Trophoblast cell (in vitro differentiated cells and primary cell): ENCODE data around the gene ZBTB16.
A peak's percentile ranks its signal among the peaks of the same experiment; 100 is the strongest.

Source experiments
- DNase-seq, 2 donors: peaks; one replicate each; pipeline ENCODE4 v3.0.0-alpha.2; 2016
- H2AFZ ChIP-seq: 2 replicates; pipeline ENCODE4 v1.6.1; 2013; ENCODE audit warnings: low read length, moderate library complexity, mild to moderate bottlenecking; ENCODE audit not compliant: insufficient read depth, poor library complexity
- H2AK5ac ChIP-seq: 2 replicates; pipeline ENCODE4 v1.6.1; 2013; ENCODE audit warnings: mild to moderate bottlenecking, low read length
- H2BK120ac ChIP-seq: 2 replicates; pipeline ENCODE4 v1.6.1; 2013; ENCODE audit warnings: low read length, mild to moderate bottlenecking, moderate library complexity; ENCODE audit not compliant: insufficient read depth, poor library complexity
- H2BK12ac ChIP-seq: 2 replicates; pipeline ENCODE4 v1.6.1; 2013; ENCODE audit warnings: mild to moderate bottlenecking, low read length, moderate library complexity
- H2BK5ac ChIP-seq: 2 replicates; pipeline ENCODE4 v1.6.1; 2013; ENCODE audit warnings: low read length, low read depth, moderate library complexity, mild to moderate bottlenecking; ENCODE audit not compliant: poor library complexity
- H3K14ac ChIP-seq: 2 replicates; pipeline ENCODE4 v1.6.1; 2013; ENCODE audit warnings: mild to moderate bottlenecking, low read length
- H3K18ac ChIP-seq: 2 replicates; pipeline ENCODE4 v1.6.1; 2013; ENCODE audit warnings: mild to moderate bottlenecking, low read length
- H3K23ac ChIP-seq: 2 replicates; pipeline ENCODE4 v1.6.1; 2013; ENCODE audit warnings: low read length
- H3K27ac ChIP-seq: 2 replicates; pipeline ENCODE4 v1.5.1; 2013; ENCODE audit warnings: low read depth, mild to moderate bottlenecking, inconsistent platforms, low read length, moderate library complexity
- H3K27me3 ChIP-seq: 2 replicates; pipeline ENCODE4 v1.6.1; 2013; ENCODE audit warnings: inconsistent platforms, mild to moderate bottlenecking, low read length, moderate library complexity; ENCODE audit not compliant: insufficient read depth
- H3K36me3 ChIP-seq, 2 experiments: 1 replicate in 1 of 2; 2 replicates in 1 of 2; pipeline ENCODE4 v1.6.1; 2013; ENCODE audit warnings: low read length in 2 of 2, mild to moderate bottlenecking in 2 of 2, moderate library complexity in 1 of 2; ENCODE audit not compliant: insufficient read depth in 2 of 2, control insufficient read depth in 1 of 2
- H3K4ac ChIP-seq: 2 replicates; pipeline ENCODE4 v1.6.1; 2013; ENCODE audit warnings: low read depth, mild to moderate bottlenecking, low read length, moderate library complexity
- H3K4me1 ChIP-seq, 2 experiments: 1 replicate in 1 of 2; 2 replicates in 1 of 2; pipeline ENCODE4 v1.6.1; 2013; ENCODE audit warnings: low read length in 2 of 2, mild to moderate bottlenecking in 2 of 2, moderate library complexity in 1 of 2; ENCODE audit not compliant: insufficient read depth in 2 of 2, control insufficient read depth in 1 of 2
- H3K4me2 ChIP-seq: 2 replicates; pipeline ENCODE4 v1.6.1; 2013; ENCODE audit warnings: inconsistent platforms, mild to moderate bottlenecking, low read length, moderate library complexity
- H3K4me3 ChIP-seq: 2 replicates; pipeline ENCODE4 v1.5.1; 2013; ENCODE audit warnings: mild to moderate bottlenecking, low read depth, low read length, inconsistent platforms
- H3K79me1 ChIP-seq: one replicate; pipeline ENCODE4 v1.6.1; 2013; ENCODE audit warnings: low read length
- H3K79me2 ChIP-seq: 2 replicates; pipeline ENCODE4 v1.6.1; 2013; ENCODE audit warnings: low read length, mild to moderate bottlenecking; ENCODE audit not compliant: control insufficient read depth, insufficient read depth, poor library complexity
- H3K9ac ChIP-seq: 2 replicates; pipeline ENCODE4 v1.6.1; 2013; ENCODE audit warnings: mild to moderate bottlenecking, low read length
- H3K9me3 ChIP-seq: 2 replicates; pipeline ENCODE4 v1.6.1; 2013; ENCODE audit warnings: low read depth, mild to moderate bottlenecking, control low read depth, inconsistent platforms, low read length; ENCODE audit not compliant: insufficient read depth
- H4K12ac ChIP-seq: 2 replicates; pipeline ENCODE4 v1.6.1; 2013; ENCODE audit warnings: low read depth, mild to moderate bottlenecking, low read length, moderate library complexity
- H4K8ac ChIP-seq: 2 replicates; pipeline ENCODE4 v1.6.1; 2013; ENCODE audit warnings: low read depth, mild to moderate bottlenecking, low read length, moderate library complexity
- H4K91ac ChIP-seq: one replicate; pipeline ENCODE4 v1.6.1; 2013; ENCODE audit warnings: low read depth, mild to moderate bottlenecking, low read length, moderate library complexity
- WGBS: extraction: QIAGEN DNeasy Blood & Tissue Kit; methylation state at CpG from one replicate; pipeline ENCODE4 v1.1.7; 2013; ENCODE audit warnings: missing lambda C conversion rate; ENCODE audit not compliant: insufficient read length, insufficient coverage; ENCODE audit errors: extremely low coverage; 5-methylcytosine and 5-hydroxymethylcytosine counted together

Gene ZBTB16

DNA sequence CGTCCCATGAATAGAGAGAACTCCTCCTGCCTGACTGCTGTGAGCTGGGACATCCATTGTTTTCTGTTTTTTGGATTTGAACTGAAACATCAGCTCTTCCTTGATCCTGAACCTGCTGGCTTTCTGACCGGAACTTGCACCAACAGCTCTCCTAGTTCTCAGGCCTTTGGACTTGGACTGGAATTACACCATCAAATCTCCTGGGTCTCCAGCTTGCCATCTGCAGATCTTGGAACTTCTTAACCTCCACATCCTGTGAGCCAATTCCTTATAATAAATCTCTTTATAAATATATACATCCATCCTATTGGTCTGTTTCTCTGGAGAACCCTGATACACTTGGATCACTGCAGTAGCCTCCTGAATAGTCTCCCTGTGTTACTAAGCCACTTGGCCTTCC, 42.5 kb upstream of the ZBTB16 start:
- WGBS: no CpG with 5 or more reads among the region's 2 CpGs

DNA sequence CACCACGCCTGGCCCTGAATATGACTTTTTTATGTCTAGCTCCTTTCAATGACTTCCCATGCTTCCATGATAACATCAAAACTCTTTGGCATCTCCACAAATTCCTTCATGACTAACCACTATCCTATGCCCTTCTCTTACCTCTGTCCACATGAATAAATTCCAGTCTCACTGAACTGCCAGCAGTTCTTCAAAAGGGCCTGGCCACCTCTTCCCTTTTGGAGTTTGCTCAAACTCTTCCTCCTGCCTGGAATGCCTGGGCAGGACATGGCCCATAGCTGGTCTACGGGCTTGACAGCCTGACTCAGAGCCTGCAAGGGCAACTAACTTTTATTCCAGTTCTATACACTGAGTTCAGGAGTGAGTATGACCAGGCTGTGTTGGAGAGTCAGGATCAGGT, 41.8 kb upstream of the ZBTB16 start:
- H2BK12ac ChIP-seq: no peak overlapping the region
- no peak overlapping the region for H3K4ac ChIP-seq
- no peak overlapping the region for H2BK120ac ChIP-seq
- no peak overlapping the region for H4K12ac ChIP-seq
- H3K18ac ChIP-seq: no peak overlapping the region
- no peaks in the 10 kb centered on the region for H3K79me1 ChIP-seq
- H4K8ac ChIP-seq: no peak overlapping the region
- no peaks in the 10 kb centered on the region for H3K27me3 ChIP-seq
- H3K9ac ChIP-seq: no peak overlapping the region
- H3K4me3 ChIP-seq: no peak overlapping the region
- H3K79me2 ChIP-seq: no peaks in the 10 kb centered on the region
- H3K9me3 ChIP-seq: peaks cover 1% of the 10 kb centered on the region
- no peak overlapping the region for H2AFZ ChIP-seq
- H4K91ac ChIP-seq: no peak overlapping the region
- H3K27ac ChIP-seq: no peak overlapping the region
- H3K36me3 ChIP-seq: no peaks in the 10 kb centered on the region
- WGBS: no CpG with 5 or more reads among the region's 2 CpGs
- no peak overlapping the region for H3K23ac ChIP-seq
- H2AK5ac ChIP-seq: no peak overlapping the region
- no peak overlapping the region for H2BK5ac ChIP-seq
- peaks cover 2 to 6% of the 10 kb centered on the region in 2 experiments for H3K4me1 ChIP-seq
- H3K14ac ChIP-seq: no peak overlapping the region
- DNase-seq: peak; percentile 94 to 96
- H3K4me2 ChIP-seq: no peak overlapping the region

More for the DNA sequence above, 42.5 kb upstream of the ZBTB16 start:
- Histone ChIP-seq H3K18ac (no peak overlapping the region), H3K4me3 (no peak overlapping the region), H3K9me3 (peaks cover 1% of the 10 kb centered on the region), H3K27ac (no peak overlapping the region), H3K79me2 (no peaks in the 10 kb centered on the region), H2BK5ac (no peak overlapping the region), H3K4ac (no peak overlapping the region), H4K12ac (no peak overlapping the region), H3K27me3 (no peaks in the 10 kb centered on the region), H3K14ac (no peak overlapping the region), H2AFZ (no peak overlapping the region), H2BK12ac (no peak overlapping the region), H4K8ac (no peak overlapping the region), H4K91ac (no peak overlapping the region), H3K36me3 (no peaks in the 10 kb centered on the region), H3K4me2 (no peak overlapping the region), H3K9ac (no peak overlapping the region), H3K23ac (no peak overlapping the region), H3K4me1 (peaks cover 2 to 6% of the 10 kb centered on the region in 2 experiments), H2AK5ac (no peak overlapping the region), H2BK120ac (no peak overlapping the region), H3K79me1 (no peaks in the 10 kb centered on the region)
- DNase-seq: peak in 1 of 2 donors; percentile 14

DNA sequence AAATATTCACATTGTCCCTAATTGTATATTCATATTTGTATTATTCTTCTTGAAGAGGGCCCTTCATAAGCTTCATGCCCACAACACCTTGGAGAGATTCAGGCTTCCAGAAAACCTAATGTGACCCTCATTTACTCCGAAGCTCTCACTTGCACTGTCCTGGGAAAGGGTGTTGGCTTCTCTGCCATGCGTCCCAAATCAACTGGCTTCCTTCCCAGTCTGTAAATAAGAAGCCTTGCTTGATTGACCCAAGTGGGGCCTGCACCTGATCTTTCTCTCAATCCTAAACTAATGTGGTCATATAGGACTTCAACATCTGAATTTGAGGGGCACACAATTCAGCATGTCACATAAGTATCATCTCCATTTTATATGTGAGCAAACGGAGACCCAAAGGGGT, 40.5 kb upstream of the ZBTB16 start:
- Histone ChIP-seq H4K12ac (no peak overlapping the region), H3K18ac (no peak overlapping the region), H3K36me3 (no peaks in the 10 kb centered on the region), H3K4ac (no peak overlapping the region), H2BK5ac (no peak overlapping the region), H3K4me2 (no peak overlapping the region), H2AFZ (no peak overlapping the region), H3K9ac (no peak overlapping the region), H3K27ac (no peak overlapping the region), H3K14ac (no peak overlapping the region), H2BK120ac (no peak overlapping the region), H3K4me3 (no peak overlapping the region), H2AK5ac (no peak overlapping the region), H2BK12ac (no peak overlapping the region), H3K27me3 (no peaks in the 10 kb centered on the region), H3K9me3 (peaks cover 1% of the 10 kb centered on the region), H4K91ac (no peak overlapping the region), H4K8ac (no peak overlapping the region), H3K4me1 (peaks cover 2 to 6% of the 10 kb centered on the region in 2 experiments), H3K79me2 (no peaks in the 10 kb centered on the region), H3K23ac (no peak overlapping the region), H3K79me1 (no peaks in the 10 kb centered on the region)
- DNase-seq: no peak
- no CpG with 5 or more reads among the region's 3 CpGs for WGBS

DNA sequence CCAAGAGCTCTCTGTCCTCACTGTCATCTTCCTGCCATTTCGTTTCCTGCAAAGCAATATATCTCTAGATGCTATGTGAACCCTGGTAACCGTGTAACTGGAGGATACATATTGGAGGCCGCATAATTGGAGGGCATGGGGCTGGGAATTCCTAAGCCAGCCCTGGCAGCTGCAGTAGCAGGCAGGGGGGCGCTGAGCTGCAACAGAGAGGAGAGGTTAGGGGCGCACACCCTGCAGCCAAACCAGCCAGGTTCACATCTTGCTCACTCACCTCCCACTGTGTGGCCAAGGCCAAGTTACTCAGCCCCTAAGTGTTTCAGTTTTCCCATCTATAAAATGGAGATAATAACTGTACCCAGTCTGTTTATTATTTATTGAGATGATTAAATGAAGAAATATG, 39.9 kb upstream of the ZBTB16 start:
- peaks cover 1% of the 10 kb centered on the region for H3K9me3 ChIP-seq
- H4K12ac ChIP-seq: no peak overlapping the region
- peaks cover 2 to 6% of the 10 kb centered on the region in 2 experiments for H3K4me1 ChIP-seq
- H3K23ac ChIP-seq: no peak overlapping the region
- H3K79me1 ChIP-seq: no peaks in the 10 kb centered on the region
- no peak overlapping the region for H4K8ac ChIP-seq
- no peak overlapping the region for H3K4ac ChIP-seq
- H3K27me3 ChIP-seq: no peaks in the 10 kb centered on the region
- no peak overlapping the region for H3K14ac ChIP-seq
- H3K27ac ChIP-seq: no peak overlapping the region
- H3K36me3 ChIP-seq: no peaks in the 10 kb centered on the region
- H4K91ac ChIP-seq: no peak overlapping the region
- no peak overlapping the region for H3K4me3 ChIP-seq
- no peak overlapping the region for H2BK120ac ChIP-seq
- no peak overlapping the region for H3K4me2 ChIP-seq
- H2BK5ac ChIP-seq: no peak overlapping the region
- no peak for DNase-seq
- no peak overlapping the region for H2BK12ac ChIP-seq
- no peak overlapping the region for H2AK5ac ChIP-seq
- H3K9ac ChIP-seq: no peak overlapping the region
- WGBS: no CpG with 5 or more reads among the region's 5 CpGs
- H3K18ac ChIP-seq: no peak overlapping the region
- no peaks in the 10 kb centered on the region for H3K79me2 ChIP-seq
- H2AFZ ChIP-seq: no peak overlapping the region
